HL-60 (cell line): ENCODE measurements around the gene IL36B.

Source experiments
- DNase-seq, 2 experiments: peaks; one replicate each; pipeline ENCODE4 v3.0.0-alpha.2; 2010 to 2020; ENCODE audit warnings: low read depth in 1 of 2, low spot score in 1 of 2
- H3K27ac ChIP-seq: fragments of 250-450 bp; sonication (Bioruptor Pico); replicated peaks from 2 replicates; pipeline ENCODE4 v1.5.1; 2020; ENCODE audit warnings: mild to moderate bottlenecking, moderate library complexity
- H3K27me3 ChIP-seq: fragments of 250-450 bp; sonication (Bioruptor Pico); 2 replicates; pipeline ENCODE4 v1.5.1; 2021; ENCODE audit warnings: mild to moderate bottlenecking, moderate library complexity; ENCODE audit not compliant: insufficient read depth, poor library complexity, severe bottlenecking
- H3K4me3 ChIP-seq: replicated peaks from 2 replicates; pipeline ENCODE4 v1.5.1; 2011; ENCODE audit warnings: mild to moderate bottlenecking, control low read depth, low read length; ENCODE audit not compliant: insufficient read depth
- CTCF ChIP-seq: IDR thresholded peaks from one replicate; pipeline ENCODE4 v1.5.1; 2011; ENCODE audit warnings: low read length, control low read depth, inconsistent platforms; ENCODE audit not compliant: insufficient read depth
- GABPA ChIP-seq: IDR thresholded peaks from 2 replicates; pipeline ENCODE4 v1.6.1; 2012; ENCODE audit warnings: low read depth
- POLR2AphosphoS5 ChIP-seq: IDR thresholded peaks from 2 replicates; pipeline ENCODE4 v1.6.1; 2012; ENCODE audit warnings: low read depth
- REST ChIP-seq: IDR thresholded peaks from 2 replicates; pipeline ENCODE4 v1.6.1; 2012; ENCODE audit warnings: low read depth; ENCODE audit not compliant: insufficient replicate concordance
- SPI1 ChIP-seq: IDR thresholded peaks from 2 replicates; pipeline ENCODE4 v1.6.1; 2012; ENCODE audit warnings: low read depth, mild to moderate bottlenecking, borderline replicate concordance

IL36B gene

GRCh38 chr2:113089916-113090315 is 37.2 kb upstream of the IL36B start:
- peak; percentile 34 to 66 for DNase-seq
- no peaks in the 10 kb centered on the region for H3K27me3 ChIP-seq
- TF ChIP-seq SPI1 (peak; percentile 74; the same call in 1 of the 2 replicates), REST (no peak), CTCF (no peak)
- H3K27ac ChIP-seq: no peak overlapping the region
- H3K4me3 ChIP-seq: no peak overlapping the region

GRCh38 chr2:113088213-113088992 is 35.7 kb upstream of the IL36B start:
- no peak for DNase-seq
- TF ChIP-seq REST (peak; percentile 16), CTCF (no peak)
- Histone ChIP-seq H3K4me3 (no peak overlapping the region), H3K27ac (no peak overlapping the region), H3K27me3 (no peaks in the 10 kb centered on the region)

GRCh38 chr2:113085542-113085941 is 32.9 kb upstream of the IL36B start:
- no peak for TF ChIP-seq GABPA
- TF ChIP-seq CTCF: no peak
- TF ChIP-seq SPI1: no peak
- no peak for TF ChIP-seq REST
- no peak for TF ChIP-seq POLR2AphosphoS5
- DNase-seq: no peak
- Histone ChIP-seq H3K27ac (no peak overlapping the region), H3K27me3 (no peaks in the 10 kb centered on the region), H3K4me3 (no peak overlapping the region)
